Liver (tissue), 2 donors: ENCODE results near the gene NINJ2.

Source experiments
- FOXA1 ChIP-seq: IDR thresholded peaks from 2 replicates; pipeline ENCODE4 v1.6.1; 2016; ENCODE audit warnings: antibody characterized with exemption
- RAD21 ChIP-seq, 2 donors: IDR thresholded peaks; 2 replicates each; pipeline ENCODE4 v1.6.1; 2016; ENCODE audit warnings: antibody characterized with exemption in 2 of 2, mild to moderate bottlenecking in 2 of 2
- TAF1 ChIP-seq: conservative IDR thresholded peaks from 2 replicates; pipeline ENCODE4 v1.6.1; 2016; ENCODE audit warnings: antibody characterized with exemption, mild to moderate bottlenecking
- TF ChIP-seq, protein P1 (sequence below): IDR thresholded peaks from 2 replicates; pipeline ENCODE4 v1.6.1; 2016; ENCODE audit warnings: antibody characterized with exemption
- donor health status: healthy.

DNA sequence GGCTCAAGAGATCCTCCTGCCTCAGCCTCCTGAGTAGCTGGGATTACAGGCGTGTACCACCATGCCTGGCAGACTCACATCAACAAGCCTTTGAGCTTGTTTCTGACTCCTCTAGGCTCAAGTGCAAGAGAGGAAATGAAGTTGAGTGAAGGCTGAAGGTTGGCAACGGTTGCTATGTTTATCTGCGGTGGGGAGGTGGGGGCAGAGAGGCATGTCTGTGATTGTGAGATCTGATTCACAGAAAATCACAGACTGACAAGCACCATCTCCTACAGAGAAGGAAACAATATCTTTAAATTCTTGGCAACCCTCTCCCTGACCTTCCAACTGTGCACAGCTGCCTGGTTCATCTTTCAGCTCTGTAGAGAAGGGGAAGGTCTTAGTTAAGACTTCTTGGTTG lies 22.1 kb upstream of the NINJ2 start:
- no peak for TF ChIP-seq FOXA1
- TF ChIP-seq TAF1: no peak
- no peak for TF ChIP-seq RAD21 (IDR thresholded peaks at IDR 0.05)
- TF ChIP-seq, protein P1, sequence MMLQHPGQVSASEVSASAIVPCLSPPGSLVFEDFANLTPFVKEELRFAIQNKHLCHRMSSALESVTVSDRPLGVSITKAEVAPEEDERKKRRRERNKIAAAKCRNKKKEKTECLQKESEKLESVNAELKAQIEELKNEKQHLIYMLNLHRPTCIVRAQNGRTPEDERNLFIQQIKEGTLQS: no peak
